Panc1 (cell line): ENCODE data around the gene NBEAL2.

Source experiments
- POLR2AphosphoS5 ChIP-seq: IDR thresholded peaks from 2 replicates; pipeline ENCODE4 v1.6.1; 2012; ENCODE audit warnings: mild to moderate bottlenecking, low read depth, low read length, moderate library complexity
- REST ChIP-seq, 2 experiments: IDR thresholded peaks; 2 replicates each; pipeline ENCODE4 v1.6.1; 2011 to 2012; ENCODE audit warnings: low read depth in 2 of 2, control low read depth in 1 of 2, low read length in 1 of 2, mild to moderate bottlenecking in 1 of 2, moderate library complexity in 1 of 2; ENCODE audit not compliant: insufficient read depth in 1 of 2
- SIN3A ChIP-seq: IDR thresholded peaks from 2 replicates; pipeline ENCODE4 v1.6.1; 2012; ENCODE audit warnings: low read depth, mild to moderate bottlenecking, low read length, moderate library complexity, borderline replicate concordance; ENCODE audit not compliant: insufficient read depth
- TF ChIP-seq, protein P1 (sequence below): fragments of 450-650 bp; IDR thresholded peaks from 2 replicates; pipeline ENCODE4 v1.5.1; 2017; ENCODE audit warnings: mild to moderate bottlenecking

DNA sequence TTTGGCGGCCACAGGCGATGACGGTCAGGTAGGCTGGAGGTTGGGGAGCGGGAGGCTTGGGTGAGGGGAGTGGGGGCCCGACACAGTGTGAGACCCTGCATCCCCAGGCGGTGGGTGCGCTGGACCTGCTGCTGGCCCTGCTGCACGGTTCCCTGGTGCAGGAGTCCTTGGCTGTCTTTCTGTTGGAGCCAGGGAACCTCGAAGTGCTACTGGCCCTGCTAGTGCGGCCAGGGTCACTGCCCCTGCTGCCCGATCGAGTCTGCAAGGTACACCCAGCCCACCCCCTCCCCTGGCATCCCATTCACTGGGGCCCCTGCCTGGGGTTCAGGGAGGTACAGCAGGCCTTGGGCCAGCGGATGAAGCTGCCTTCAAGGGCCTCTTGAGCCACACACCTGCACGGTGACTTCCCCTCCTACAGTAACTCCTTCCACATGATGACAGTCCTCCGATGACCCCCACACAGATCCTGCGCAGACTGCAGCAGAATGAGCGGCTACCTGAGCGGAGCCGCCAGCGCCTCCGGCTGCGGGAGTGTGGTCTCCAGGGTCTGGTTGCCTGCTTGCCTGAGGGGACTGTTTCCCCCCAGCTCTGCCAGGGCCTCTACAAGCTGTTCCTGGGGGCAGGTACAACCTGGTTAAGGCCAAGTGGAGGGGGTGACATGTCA is 19.5 kb downstream of the NBEAL2 start:
- TF ChIP-seq, protein P1, sequence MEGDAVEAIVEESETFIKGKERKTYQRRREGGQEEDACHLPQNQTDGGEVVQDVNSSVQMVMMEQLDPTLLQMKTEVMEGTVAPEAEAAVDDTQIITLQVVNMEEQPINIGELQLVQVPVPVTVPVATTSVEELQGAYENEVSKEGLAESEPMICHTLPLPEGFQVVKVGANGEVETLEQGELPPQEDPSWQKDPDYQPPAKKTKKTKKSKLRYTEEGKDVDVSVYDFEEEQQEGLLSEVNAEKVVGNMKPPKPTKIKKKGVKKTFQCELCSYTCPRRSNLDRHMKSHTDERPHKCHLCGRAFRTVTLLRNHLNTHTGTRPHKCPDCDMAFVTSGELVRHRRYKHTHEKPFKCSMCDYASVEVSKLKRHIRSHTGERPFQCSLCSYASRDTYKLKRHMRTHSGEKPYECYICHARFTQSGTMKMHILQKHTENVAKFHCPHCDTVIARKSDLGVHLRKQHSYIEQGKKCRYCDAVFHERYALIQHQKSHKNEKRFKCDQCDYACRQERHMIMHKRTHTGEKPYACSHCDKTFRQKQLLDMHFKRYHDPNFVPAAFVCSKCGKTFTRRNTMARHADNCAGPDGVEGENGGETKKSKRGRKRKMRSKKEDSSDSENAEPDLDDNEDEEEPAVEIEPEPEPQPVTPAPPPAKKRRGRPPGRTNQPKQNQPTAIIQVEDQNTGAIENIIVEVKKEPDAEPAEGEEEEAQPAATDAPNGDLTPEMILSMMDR = no peak; the same call in none of the 2 replicates
- TF ChIP-seq REST (IDR thresholded peaks at IDR 0.05; ENCODE audit: insufficient read depth in 1 of 2, low read depth in 2 of 2, low read length in 1 of 2) (no peak), POLR2AphosphoS5 (no peak), SIN3A (no peak)
